ENCODE data around the gene ALDH1B1. TPM values are rescaled to one million over a fixed set of nuclear protein-coding genes. Genes with fewer than 3 reads are reported as not detected.

The ALDH1B1 gene
- total RNA-seq, 1 experiment from 2014 or later = 10.4 TPM

DNA sequence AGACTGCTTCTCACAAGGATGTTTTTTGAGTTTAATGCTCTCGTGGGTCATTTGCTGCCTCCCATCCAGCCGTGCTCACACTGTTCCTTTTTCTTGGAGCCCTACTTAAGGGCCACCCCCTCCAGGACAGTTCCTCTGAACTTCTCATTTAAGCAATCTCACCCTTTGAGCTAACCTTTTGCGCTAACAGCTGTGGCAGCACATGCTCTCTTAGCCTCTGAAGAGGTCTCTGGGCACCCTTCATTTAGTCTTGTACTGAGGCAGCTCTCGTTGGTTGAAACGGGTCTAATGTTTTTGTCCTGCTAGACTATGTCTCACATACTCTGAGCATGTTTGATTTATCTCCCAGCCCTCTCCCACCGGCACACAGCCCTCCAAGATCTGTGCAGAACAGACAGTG is 11.8 kb downstream of the ALDH1B1 start:
- Histone ChIP-seq H3K4me1 (replicated peaks) (peaks cover 2% of the 10 kb centered on the region), H3K4me3 (no peak overlapping the region), H3K9me3 (replicated peaks) (no peaks in the 10 kb centered on the region), H3K27me3 (replicated peaks) (no peaks in the 10 kb centered on the region), H3K27ac (no peak overlapping the region), H3K36me3 (no peaks in the 10 kb centered on the region)
- DNase-seq (ENCODE audit: low read depth in 1 of 2, low spot score in 2 of 2) = no peak

DNA sequence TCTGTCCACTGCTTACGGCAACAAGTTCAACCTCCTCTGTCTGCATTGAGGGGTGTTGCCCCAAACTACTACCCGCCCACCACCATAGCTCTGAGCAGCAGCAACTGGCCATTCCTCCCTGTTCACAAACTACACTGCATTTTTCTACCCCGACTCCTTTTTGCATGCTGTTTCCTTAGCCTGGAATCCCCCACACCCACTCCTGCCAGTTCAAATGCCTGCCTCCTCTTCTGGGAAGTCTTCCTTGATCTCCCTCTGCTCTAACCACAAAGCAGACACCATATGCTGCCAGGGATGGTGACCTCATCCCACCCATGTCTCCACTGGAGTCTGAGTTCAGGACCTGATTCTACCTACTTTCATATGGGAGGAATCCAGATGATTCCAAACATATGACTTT is 13.3 kb downstream of the ALDH1B1 start:
- no peak overlapping the region for H3K4me3 ChIP-seq
- no peaks in the 10 kb centered on the region for H3K36me3 ChIP-seq
- H3K4me1 ChIP-seq (replicated peaks) = no peaks in the 10 kb centered on the region
- no peaks in the 10 kb centered on the region for H3K27me3 ChIP-seq (replicated peaks)
- H3K9me3 ChIP-seq (replicated peaks) = no peaks in the 10 kb centered on the region
- no peak overlapping the region for H3K27ac ChIP-seq
- no peak for DNase-seq (ENCODE audit: low read depth in 1 of 2, low spot score in 2 of 2)

DNA sequence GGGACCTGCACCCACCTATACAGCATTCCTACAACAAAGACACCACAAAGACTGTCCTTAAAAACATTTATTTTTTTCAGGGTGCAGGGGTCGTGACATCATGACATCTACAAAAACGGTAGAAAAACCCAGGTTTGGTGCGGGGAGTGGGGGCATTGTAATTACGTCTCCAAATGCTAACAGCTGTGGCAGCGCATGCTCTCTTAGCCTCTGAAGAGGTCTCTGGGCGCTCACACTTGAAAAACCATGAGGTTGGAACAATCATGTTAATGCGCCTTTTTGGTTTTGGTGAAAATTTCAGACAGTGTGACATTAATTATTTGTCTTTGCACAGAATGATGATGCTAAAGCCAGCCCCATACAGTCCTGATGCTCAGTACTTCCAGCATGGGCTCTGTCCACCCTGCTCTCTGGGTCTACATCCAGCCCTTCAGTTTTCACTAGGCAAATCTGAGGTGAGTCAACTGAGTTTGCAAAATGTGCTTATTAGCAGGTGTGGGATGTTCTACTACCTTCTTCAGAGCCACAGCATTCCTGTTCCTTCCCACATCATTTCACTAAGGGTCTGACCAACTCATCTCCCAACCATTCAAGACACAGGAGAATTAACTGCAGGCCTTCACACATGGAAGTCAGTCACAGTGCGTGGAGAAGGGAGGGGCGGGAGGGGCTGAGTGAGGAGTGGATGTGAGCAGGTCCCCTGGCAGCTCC is 14.1 kb downstream of the ALDH1B1 start:
- Histone ChIP-seq H3K36me3 (no peaks in the 10 kb centered on the region), H3K9me3 (replicated peaks) (no peaks in the 10 kb centered on the region), H3K27me3 (replicated peaks) (no peaks in the 10 kb centered on the region), H3K4me3 (no peak overlapping the region), H3K27ac (no peak overlapping the region), H3K4me1 (replicated peaks) (no peaks in the 10 kb centered on the region)
- no peak for DNase-seq (ENCODE audit: low read depth in 1 of 2, low spot score in 2 of 2)

DNA sequence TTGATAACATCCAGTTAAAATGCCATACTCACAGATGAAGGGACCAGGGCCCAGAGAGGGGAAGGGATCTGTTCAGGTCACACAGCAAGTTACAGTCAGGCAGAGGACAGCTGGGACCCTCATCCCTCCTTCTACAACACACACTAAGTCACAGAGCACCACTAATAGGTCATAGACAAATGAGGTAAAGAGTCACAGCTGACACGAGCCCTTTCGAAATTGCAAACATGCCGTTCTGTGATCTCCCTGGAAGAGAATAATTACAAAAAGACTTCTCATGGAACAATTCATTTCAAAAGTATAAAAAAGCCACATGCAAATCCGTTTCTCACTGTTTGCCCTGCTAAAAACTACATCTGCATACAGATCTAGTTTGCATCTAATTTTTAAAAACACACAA is 16.2 kb downstream of the ALDH1B1 start:
- no peaks in the 10 kb centered on the region for H3K36me3 ChIP-seq
- no peaks in the 10 kb centered on the region for H3K9me3 ChIP-seq (replicated peaks)
- no peak for DNase-seq (ENCODE audit: low read depth in 1 of 2, low spot score in 2 of 2)
- H3K4me3 ChIP-seq = no peak overlapping the region
- H3K27ac ChIP-seq = no peak overlapping the region
- H3K27me3 ChIP-seq (replicated peaks) = no peaks in the 10 kb centered on the region
- H3K4me1 ChIP-seq (replicated peaks) = no peaks in the 10 kb centered on the region

DNA sequence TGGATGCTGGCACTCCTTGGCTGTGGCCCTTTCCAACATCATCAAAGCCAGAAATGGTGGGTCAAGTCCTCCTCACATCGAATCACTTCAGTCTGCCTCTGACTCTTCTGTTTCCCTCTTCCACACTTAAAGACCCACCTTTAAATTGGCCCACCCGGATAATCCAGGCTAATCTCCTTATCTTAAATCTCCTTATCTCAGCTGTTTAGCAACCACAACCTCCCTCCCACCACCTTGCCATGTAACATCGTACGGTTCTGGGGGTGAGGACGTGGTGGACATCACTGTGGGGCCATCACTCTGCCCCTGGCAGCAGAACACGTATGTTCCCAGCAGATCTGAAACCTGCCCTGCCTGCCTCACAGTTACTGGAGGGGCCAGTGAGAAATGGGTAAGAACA is 20.2 kb downstream of the ALDH1B1 start:
- no peaks in the 10 kb centered on the region for H3K27me3 ChIP-seq (replicated peaks)

DNA sequence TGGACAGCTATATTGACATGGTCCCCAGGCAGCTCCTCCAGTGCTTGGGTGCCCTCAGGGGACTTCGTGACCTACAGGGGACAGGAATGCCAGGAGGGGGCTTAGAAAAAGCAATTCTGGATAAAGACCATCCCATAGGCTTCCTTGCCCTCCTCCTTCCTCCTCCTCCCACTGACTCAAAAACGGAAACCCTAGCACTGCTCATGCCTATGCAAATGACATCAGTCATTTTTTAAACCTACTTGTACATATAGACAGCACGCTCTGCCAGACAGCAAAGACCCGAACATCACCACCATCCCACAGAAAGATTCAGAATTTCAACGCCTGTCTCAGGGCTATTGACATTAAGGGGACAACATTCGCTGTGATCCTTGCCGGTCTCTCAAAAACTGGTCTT is 20.8 kb downstream of the ALDH1B1 start:
- Histone ChIP-seq H3K27me3 (replicated peaks) (no peaks in the 10 kb centered on the region), H3K36me3 (no peaks in the 10 kb centered on the region), H3K4me1 (replicated peaks) (no peaks in the 10 kb centered on the region), H3K9me3 (replicated peaks) (no peaks in the 10 kb centered on the region), H3K27ac (no peak overlapping the region), H3K4me3 (no peak overlapping the region)
- DNase-seq (ENCODE audit: low read depth in 1 of 2, low spot score in 2 of 2) = no peak

More for the DNA sequence above, 20.2 kb downstream of the ALDH1B1 start:
- Histone ChIP-seq H3K36me3 (no peaks in the 10 kb centered on the region), H3K27ac (no peak overlapping the region), H3K9me3 (replicated peaks) (no peaks in the 10 kb centered on the region), H3K4me1 (replicated peaks) (no peaks in the 10 kb centered on the region), H3K4me3 (no peak overlapping the region)
- no peak for DNase-seq (ENCODE audit: low read depth in 1 of 2, low spot score in 2 of 2)

DNA sequence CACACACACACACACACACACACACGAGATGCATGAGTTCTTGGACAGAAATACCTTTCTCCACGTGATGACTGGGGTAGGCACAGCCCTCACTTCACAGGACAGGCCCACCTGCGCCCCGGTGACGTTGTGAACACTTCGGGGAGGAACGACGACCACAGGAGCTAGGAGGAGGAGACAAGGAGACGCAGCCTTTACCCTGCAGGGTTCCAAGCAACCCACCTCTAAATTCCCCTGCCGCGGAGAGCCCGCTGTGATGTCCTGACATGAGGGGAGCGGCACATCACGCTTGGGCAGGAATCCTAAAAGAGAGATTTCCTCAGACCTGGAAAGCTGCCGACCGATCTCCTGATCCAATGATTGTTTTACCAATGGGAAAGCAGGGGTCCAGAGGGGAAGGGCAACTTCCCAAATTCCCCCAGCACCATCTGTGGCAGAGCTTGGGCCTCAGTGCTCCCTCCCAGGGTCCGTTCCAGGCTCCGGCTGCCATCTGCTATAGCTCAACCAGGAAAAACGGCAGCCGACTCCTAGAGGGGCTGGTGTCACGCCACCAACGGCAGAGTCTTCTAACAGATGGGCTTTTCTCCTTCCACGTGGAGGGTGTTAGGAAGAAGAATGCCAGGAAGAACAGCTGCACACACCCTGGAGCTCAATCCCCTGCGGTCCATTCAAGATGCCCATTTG is 21.7 kb downstream of the ALDH1B1 start:
- Histone ChIP-seq H3K9me3 (replicated peaks) (no peaks in the 10 kb centered on the region), H3K4me1 (replicated peaks) (no peaks in the 10 kb centered on the region), H3K27me3 (replicated peaks) (no peaks in the 10 kb centered on the region), H3K4me3 (no peak overlapping the region), H3K36me3 (no peaks in the 10 kb centered on the region), H3K27ac (no peak overlapping the region)
- DNase-seq (ENCODE audit: low read depth in 1 of 2, low spot score in 2 of 2) = no peak

DNA sequence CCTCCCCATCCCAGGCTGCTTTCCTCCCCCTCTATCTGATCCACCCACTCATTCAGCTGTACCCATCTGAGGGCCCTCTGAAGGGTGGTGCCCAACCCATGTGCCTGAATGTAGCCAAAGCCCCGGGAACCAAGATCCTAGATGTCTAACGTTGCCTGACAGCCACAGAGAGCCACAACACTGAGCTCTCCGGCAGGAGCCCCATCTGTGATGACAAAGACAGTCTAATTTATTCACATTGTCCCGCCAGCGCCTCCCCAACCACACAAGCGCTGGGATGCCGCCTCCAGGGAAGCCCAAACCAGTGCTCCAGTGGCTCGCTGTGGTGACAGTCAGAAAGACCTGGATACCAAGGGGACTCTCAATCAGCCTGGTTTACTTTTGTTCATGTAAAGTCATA is 23.4 kb downstream of the ALDH1B1 start:
- Histone ChIP-seq H3K9me3 (replicated peaks) (no peaks in the 10 kb centered on the region), H3K4me3 (no peak overlapping the region), H3K4me1 (replicated peaks) (no peaks in the 10 kb centered on the region), H3K36me3 (no peaks in the 10 kb centered on the region), H3K27ac (no peak overlapping the region), H3K27me3 (replicated peaks) (no peaks in the 10 kb centered on the region)
- no peak for DNase-seq (ENCODE audit: low read depth in 1 of 2, low spot score in 2 of 2)

DNA sequence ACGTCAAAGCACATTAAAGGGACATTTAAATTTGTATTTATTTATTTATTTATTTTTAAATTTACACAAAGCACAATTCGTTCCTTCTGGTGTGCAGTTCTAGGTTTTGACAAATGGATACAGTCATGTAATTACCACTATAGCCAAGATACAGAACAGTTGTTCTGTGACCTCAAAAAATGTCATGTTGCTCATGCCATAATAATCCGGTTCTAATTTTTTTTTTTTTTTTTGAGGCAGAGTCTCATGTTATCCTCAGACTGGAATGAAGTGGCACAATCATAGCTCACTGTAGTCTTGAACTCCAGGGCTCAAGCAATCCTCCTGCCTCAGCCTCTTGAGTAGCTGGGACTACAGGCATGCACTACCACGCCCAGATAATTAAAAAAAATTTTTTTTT is 24.0 kb downstream of the ALDH1B1 start:
- no peaks in the 10 kb centered on the region for H3K9me3 ChIP-seq (replicated peaks)
- no peaks in the 10 kb centered on the region for H3K4me1 ChIP-seq (replicated peaks)
- H3K4me3 ChIP-seq = no peak overlapping the region
- no peak for DNase-seq (ENCODE audit: low read depth in 1 of 2, low spot score in 2 of 2)
- H3K27ac ChIP-seq = no peak overlapping the region
- no peaks in the 10 kb centered on the region for H3K27me3 ChIP-seq (replicated peaks)
- H3K36me3 ChIP-seq = no peaks in the 10 kb centered on the region

DNA sequence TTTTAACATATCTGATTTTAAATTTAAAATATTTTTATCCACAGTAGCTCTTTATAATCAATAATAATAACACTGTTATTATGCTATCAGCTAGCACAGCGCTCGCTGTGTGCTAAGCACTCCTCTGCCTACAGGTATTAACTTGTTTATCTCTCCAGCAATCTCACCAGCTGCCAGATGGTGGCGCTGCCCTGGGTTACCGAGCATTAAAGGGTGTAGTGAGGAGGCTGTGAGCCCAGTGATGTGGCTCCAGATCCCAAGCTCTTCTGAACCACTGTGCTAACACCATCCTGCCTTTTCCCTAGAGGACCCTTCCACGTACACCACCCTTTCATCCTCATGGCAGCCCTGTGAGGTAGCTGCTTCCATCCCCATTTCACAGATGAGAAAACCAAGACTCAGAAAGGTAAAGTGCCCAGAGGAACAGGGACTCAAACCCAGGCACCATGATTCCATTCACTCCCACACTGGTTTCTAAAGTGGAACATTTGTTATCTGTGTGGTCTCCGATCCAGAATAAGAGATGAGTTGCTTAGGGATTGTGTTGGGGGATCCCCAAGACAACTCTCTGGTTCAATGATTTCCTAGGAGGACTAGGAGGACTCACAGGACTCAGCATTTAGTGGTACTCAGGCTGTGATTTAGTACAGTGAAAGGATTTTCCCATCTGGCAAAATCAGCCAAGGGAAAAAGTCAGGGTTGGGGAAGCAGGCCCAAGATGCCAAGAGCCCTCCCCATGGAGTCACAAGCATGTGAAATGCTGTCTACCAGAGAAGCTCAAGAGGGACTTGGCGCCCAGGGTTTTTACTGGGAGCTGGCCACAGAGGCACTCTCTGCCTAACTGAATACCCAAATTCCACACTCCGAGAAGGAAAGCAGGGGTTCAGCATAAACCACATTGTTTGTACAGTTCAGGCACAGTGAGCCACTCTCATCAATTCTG is 24.8 kb downstream of the ALDH1B1 start:
- no peak for DNase-seq (ENCODE audit: low read depth in 1 of 2, low spot score in 2 of 2)
- Histone ChIP-seq H3K4me3 (no peak overlapping the region), H3K9me3 (replicated peaks) (no peaks in the 10 kb centered on the region), H3K27ac (no peak overlapping the region), H3K27me3 (replicated peaks) (no peaks in the 10 kb centered on the region), H3K36me3 (no peaks in the 10 kb centered on the region), H3K4me1 (replicated peaks) (no peaks in the 10 kb centered on the region)

DNA sequence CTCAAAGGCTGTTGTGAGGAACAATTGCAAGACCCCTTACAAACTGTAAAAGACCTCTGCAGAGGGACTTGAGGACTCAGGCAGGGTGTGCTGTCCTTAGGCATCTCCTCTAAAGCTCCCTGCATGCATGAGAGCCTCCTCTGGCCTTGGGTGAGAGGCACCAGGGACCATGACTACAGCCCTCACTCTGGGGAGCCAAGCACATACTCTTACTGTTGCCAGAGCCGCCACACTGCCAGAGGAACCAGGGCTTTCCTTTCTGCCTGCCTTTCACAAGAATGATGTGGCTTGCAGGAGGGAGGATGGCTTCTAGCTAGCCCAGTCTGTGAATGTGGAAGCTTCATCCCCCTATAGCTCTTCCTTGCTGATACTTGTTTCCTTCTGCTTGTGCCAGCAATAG is 25.9 kb downstream of the ALDH1B1 start:
- no peak for DNase-seq (ENCODE audit: low read depth in 1 of 2, low spot score in 2 of 2)
- Histone ChIP-seq H3K27ac (no peak overlapping the region), H3K9me3 (replicated peaks) (no peaks in the 10 kb centered on the region), H3K4me1 (replicated peaks) (no peaks in the 10 kb centered on the region), H3K4me3 (no peak overlapping the region), H3K36me3 (no peaks in the 10 kb centered on the region), H3K27me3 (replicated peaks) (no peaks in the 10 kb centered on the region)

DNA sequence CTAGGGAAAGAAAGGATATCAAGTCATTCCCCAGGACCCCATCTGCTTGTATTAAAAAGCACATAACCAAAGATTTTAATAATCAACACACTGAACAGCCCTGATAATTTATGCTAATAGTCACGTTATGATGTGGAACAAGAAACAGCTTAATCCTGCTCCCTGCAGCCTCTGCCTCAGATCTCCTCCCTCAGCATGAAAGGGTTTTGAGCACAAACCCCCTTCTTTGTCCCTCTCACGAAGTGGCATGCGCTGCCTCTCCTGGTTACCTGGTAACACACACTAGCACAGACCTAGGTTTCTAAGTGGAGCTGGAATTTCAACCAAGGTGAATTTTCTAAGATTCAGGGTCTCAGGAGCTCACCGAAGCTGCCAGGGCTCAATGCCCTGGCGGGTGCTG is 26.7 kb downstream of the ALDH1B1 start:
- Histone ChIP-seq H3K27me3 (replicated peaks) (0 out of 2 replicates have a peak, but pooled peaks cover 3% of the 10 kb centered on the region), H3K4me3 (no peak overlapping the region), H3K36me3 (no peaks in the 10 kb centered on the region), H3K27ac (no peak overlapping the region), H3K4me1 (replicated peaks) (peaks cover 5% of the 10 kb centered on the region), H3K9me3 (replicated peaks) (no peaks in the 10 kb centered on the region)
- DNase-seq (ENCODE audit: low read depth in 1 of 2, low spot score in 2 of 2) = no peak

DNA sequence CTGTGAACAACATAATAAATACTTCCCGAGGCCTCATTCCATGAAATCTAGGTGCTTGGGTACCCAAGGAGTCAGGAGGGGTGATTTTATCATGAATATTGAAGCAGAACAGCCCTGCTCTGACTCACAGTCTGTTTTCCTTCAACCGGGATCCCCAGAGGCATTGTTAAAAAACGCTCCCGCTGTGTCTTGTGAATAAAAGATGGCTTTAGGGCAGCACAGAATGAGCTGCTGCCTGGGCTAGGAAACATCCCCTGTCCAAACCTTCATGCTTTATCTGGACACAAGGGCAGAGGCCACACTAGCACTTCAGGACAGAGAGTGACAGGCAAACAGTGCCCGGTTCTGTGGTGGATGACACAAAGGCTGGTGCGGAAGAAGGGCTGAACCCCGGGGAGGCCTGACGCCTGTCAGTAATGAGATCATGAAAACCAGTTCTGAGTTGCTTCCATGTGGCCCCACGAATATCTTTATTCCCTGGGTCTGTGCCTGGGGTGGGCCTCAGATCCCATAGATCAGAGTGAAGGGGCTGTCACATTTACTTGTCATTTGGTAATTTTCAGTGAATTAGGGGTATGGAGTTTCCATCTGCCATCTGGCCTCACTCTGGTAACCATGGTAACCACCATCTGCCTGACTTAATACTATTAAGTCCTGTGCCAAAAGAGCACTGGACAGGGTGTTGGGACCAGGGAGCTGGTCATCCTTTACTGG is 29.2 kb downstream of the ALDH1B1 start:
- Histone ChIP-seq H3K27me3 (replicated peaks) (peaks cover 14% of the 10 kb centered on the region), H3K36me3 (no peaks in the 10 kb centered on the region), H3K9me3 (replicated peaks) (no peaks in the 10 kb centered on the region), H3K4me1 (replicated peaks) (peaks cover 8% of the 10 kb centered on the region), H3K4me3 (no peak overlapping the region), H3K27ac (no peak overlapping the region)
- no peak for DNase-seq (ENCODE audit: low read depth in 1 of 2, low spot score in 2 of 2)
